GM19099 (cell line): ENCODE data around the gene HEPH.

Source experiments
- POLR2A ChIP-seq: IDR thresholded peaks from 3 replicates; pipeline ENCODE4 v1.6.1; 2011; ENCODE audit warnings: low read depth; ENCODE audit not compliant: insufficient read length; ENCODE audit errors: extremely low read depth

HEPH gene, protein sequence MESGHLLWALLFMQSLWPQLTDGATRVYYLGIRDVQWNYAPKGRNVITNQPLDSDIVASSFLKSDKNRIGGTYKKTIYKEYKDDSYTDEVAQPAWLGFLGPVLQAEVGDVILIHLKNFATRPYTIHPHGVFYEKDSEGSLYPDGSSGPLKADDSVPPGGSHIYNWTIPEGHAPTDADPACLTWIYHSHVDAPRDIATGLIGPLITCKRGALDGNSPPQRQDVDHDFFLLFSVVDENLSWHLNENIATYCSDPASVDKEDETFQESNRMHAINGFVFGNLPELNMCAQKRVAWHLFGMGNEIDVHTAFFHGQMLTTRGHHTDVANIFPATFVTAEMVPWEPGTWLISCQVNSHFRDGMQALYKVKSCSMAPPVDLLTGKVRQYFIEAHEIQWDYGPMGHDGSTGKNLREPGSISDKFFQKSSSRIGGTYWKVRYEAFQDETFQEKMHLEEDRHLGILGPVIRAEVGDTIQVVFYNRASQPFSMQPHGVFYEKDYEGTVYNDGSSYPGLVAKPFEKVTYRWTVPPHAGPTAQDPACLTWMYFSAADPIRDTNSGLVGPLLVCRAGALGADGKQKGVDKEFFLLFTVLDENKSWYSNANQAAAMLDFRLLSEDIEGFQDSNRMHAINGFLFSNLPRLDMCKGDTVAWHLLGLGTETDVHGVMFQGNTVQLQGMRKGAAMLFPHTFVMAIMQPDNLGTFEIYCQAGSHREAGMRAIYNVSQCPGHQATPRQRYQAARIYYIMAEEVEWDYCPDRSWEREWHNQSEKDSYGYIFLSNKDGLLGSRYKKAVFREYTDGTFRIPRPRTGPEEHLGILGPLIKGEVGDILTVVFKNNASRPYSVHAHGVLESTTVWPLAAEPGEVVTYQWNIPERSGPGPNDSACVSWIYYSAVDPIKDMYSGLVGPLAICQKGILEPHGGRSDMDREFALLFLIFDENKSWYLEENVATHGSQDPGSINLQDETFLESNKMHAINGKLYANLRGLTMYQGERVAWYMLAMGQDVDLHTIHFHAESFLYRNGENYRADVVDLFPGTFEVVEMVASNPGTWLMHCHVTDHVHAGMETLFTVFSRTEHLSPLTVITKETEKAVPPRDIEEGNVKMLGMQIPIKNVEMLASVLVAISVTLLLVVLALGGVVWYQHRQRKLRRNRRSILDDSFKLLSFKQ

DNA sequence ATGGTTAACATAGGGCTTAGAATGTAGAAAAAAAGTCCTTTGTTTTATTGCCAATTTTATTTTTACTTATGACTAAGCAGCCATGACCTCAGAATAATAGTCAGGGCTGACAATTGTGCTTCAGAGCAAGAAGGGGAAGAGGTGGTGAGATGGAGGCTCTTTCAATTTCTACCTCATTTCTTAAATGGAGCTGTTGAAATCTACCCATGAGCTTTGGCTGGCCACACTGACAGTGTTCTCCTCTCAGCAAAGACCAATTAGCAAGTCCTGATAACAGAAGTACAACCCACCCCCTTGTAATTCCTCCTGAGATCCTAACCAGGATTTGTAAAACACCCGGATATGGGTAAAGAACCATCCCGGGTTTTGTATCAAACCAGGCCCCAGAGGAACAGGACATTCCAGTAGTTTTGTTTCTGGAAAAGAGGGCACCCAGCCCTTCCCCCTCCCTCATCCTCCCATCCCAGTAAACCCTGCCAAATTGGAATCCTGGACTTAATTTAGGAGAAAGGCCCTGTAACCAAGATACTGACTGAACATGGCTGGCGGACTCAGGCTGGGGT, at the start of gene HEPH:
Gene HEPH, plus strand, starts transcription at position 399 of the 563 bp plus-strand sequence. CDS start 6,324 bp downstream, outside the sequence.
- TF ChIP-seq POLR2A: no peak

DNA sequence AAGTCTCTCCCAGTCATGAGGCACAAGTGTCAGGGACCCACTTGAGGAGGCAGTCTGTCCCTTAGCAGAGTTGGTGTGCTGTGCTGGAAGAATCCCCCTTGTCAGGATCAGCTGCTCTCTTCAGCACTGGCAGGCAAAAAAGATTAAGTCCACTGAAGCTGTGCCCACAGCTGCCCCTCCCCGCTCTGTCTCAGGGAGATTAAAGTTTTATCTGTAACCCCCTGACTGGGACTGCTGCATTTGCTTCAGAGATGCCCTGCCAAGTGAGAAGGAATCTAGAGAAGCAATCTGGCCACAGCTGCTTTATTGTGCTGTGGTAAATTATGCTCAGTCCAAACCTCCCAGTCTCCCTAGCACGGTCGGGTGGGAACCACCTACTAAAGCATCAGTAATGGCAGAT, 37.4 kb upstream of the HEPH start:
- no peak for TF ChIP-seq POLR2A

DNA sequence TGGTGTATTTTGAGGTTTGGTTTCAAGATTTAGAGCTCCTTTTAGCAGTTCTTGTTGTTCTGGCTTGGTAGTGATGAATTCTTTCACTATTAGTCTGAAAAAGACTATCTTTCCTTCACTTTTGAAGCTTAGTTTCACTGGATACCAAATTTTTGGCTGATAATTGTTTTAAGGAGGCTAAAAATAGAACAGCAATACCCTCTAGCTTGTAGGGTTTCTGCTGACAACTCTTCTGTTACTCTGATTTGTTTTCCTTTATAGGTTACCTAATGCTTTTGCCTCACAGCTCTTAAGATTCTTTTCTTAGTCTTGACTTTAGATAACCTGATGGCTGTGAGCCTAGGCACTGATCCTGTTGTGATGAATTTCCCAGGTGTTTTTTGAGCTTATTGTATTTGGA, 33.6 kb upstream of the HEPH start:
- no peak for TF ChIP-seq POLR2A

DNA sequence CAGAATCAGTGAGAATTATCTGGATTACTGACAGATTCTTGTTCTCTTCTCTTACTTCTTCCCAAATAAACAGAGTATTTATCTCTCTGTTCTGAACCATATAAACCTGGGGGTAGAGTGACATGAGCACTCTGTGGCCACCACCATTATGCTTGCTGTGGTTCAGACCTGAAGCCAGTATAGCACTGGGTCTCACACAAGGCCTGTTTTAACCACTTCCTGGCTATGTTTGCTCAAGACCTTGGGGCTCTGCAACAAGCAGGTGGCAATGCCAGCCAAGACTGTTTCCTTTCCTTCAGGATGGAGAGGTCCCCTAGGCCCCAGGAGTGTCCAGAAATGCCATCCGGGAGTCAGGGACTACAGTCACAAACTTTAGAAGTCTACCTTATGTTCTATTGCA, 21.7 kb upstream of the HEPH start:
- no peak for TF ChIP-seq POLR2A

DNA sequence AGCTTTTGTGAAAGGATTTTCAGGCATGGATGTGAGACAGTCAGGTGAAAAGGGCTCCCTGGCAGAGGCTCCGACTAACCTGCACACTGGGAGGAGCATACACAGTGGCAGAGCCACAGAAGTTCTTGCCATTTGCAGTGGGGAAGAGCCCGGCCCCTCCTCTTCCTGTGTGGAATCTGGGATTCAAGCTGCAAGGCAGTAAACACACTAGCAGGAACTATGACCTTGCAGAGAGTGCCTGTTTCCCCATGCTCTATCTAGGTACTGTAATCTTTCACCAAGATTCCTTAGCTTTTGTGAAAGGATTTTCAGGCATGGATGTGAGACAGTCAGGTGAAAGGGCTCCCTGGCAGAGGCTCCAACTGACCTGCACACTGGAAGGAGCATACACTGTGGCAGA, 19.8 kb upstream of the HEPH start:
- no peak for TF ChIP-seq POLR2A

DNA sequence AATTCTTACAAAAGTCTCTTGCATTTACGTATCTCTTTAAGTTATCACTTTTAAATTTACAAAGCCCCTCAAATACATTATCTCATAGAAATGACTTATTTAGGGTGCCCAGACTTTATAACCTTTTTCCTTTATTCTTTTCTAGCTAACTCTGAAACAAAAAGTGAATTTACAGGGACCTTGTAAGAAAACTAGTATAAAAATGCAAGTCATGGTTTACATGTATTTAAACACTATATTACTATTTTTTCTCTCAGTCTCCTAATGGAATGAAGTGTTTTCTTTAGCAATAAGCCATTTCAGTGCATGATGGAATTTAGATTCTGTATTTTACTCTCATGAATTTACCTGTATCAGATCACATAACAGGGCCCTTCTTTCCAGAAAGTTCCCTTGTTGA, 14.5 kb upstream of the HEPH start:
- TF ChIP-seq POLR2A: no peak

DNA sequence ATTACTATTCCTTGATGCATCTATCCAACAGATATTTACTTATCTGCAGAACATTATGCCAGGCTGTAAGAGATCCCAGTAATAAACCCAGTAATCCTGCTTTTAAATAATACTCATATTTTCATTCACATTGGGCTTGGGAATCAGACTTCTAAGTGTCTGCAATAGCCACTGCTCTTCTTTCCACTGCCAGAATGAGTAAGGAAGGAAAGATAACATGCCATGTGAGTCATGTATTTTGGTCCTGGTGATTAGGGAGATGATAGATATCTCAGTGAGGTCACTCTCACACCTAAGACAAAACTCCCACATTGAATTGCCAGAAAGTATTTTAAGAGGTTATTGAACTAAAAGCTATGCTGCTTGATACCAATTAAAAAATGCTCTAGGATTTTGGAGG, 13.9 kb upstream of the HEPH start:
- TF ChIP-seq POLR2A: no peak

DNA sequence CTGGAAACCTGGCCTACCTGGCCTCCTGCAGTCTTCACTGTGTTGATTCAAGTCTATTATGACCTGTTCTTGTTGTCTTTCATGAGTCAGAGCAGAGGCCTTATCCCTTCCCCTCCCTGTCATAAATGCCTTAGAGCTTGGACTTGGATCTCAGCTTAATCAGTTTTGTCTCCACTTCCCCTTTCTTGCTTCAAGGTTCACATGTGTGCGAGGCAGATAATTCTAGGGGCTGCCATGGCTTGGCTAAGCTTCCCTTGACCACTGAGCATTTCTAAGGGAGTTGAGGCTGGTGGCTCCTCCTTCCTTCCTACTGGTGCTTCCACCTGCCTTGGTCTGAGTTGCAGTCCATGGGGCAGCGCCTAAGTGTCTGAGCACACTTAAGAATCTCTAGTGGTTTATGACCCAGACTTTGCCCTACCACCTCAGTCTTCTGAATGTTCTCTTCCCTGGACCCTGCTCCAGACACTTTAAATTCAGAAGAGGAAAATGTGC, 1.7 kb upstream of the HEPH start:
- TF ChIP-seq POLR2A: no peak

DNA sequence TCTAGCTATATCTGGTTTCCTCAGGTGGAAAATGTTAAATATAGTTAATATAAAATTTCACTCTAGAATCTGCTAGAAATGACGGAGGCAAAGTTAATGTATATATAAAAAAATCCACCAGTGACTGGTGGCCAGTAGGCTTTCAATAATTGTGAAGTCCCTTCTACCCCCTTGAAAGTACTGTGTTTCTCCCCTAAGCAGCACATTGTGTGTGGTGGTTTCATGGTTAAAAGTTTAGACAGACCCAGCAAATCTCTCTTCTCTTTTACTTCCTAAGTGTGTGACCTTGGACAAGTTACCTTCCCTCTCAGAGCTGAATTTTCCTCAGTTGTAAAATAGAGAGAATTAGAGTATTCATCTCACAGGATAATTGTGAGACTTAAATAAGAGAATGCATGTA, 600 bp upstream of the HEPH start:
- TF ChIP-seq POLR2A: no peak

DNA sequence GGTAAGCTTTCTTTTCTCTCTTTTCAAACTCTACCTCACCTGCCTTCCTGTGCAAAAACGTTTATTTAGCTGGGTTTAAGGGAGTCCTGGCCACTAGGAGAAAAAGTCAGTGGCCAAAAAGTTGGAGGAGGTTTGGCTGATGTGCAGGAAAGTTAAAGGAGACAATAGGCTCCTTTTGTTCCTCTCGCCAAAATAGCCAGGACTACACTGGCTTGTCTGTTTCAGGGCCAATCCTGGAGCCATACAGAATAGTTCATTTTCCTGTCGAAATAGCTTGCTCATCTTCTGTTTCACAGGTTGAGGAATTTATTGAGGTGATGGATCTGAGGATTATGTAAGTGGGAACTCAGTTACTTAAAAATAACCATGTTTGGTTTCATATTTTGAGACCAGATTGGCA, 423 bp downstream of the HEPH start:
- TF ChIP-seq POLR2A: no peak

DNA sequence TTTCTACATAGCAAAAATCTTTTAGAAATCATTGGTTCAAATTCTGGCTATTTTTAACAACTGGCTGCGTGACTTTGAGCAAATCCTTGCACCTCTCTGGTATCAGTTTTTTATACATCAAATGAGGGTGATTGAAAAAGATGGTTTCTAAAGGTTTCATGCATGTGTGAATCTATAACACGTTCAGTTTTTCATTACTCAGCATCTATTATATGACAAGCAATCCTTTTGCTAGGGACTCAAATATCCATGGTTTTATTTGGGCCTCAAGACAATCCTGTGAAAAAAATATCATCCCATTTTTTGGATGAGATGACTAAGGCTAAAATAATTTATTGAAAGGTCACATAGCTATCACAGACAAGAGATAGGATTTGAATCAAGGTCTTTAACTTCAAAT, 884 bp downstream of the HEPH start:
- no peak for TF ChIP-seq POLR2A

DNA sequence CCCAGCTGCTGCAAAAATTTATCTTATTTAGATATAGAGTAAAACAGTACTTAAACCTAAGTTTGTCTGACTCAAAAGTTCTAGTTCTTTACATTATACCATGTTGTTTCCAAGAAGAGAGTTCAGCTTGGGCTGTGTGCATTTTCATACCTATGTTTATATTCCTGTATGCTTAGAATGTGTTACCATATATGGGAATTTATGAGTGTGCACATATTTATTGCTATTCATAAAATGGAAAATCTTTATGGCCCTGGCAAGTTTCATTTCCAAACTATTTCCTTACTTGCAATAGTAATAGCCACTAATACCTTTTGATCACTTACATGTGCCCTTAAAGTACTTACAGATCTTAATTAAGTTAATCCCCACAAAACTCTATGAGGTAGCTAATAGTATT, 2.6 kb downstream of the HEPH start:
- no peak for TF ChIP-seq POLR2A

DNA sequence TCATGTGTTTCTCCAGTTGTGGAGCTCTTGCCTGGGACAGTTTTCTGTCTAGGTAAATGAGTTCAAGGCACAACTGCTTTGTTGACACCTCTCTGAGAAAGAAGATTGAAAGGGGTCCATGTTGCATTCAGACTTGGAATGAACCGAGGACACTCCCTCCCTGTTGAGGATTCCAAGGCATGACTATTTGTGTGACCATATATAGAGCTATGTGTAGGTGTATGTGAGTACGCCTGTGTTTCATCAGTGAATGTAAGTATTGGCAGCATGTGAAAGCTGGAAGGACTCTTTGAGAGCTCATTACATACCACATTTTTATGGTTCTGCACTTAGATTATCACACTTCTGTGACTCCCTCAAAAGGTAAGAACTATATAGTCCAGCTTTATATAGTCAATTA, 3.4 kb downstream of the HEPH start:
- TF ChIP-seq POLR2A: no peak

DNA sequence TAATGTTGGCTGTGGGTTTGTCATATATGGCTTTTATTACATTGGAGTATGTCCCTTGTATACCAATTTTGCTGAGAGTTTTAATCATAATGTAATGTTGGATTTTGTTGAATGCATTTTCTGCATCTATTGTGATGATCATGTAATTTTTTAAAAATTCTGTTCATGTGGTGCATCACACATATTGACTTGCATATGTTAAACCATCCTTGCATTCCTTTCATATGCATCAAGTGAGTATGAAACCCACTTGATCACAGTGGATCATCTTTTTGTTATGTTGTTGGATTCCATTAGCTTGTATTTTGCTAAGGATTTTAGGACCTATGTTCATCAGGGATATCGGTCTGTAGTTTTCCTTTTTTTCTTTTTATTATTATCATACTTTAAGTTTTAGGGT, 12.1 kb downstream of the HEPH start:
- TF ChIP-seq POLR2A: no peak

DNA sequence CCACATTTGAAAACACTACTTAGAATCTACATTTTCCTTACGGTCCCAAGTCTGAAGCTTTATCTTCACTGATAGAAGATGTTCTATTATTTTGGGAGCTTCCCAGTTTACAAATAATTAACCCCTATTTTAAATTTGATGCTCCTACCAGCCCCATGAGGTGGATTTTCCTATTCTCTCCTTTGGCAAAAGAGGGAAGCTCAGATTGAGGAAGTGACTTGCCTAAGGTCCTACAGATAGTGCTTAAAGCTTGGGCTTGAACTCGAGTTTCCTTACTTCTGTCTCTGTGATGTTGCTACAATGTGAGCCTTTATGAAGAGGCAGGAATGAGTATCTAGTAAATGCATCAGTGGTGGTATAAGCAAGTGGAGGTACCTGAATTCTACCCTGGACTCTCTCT, 27.5 kb downstream of the HEPH start:
- no peak for TF ChIP-seq POLR2A
